ENCODE data around the gene WNT3A.

The WNT3A gene

GRCh38 chr1:228099331-228099732 lies 92.5 kb downstream of the WNT3A start:
- DNase-seq (ENCODE audit: low read depth in 2 of 3, low spot score in 1 of 3), result no peak

GRCh38 chr1:228100822-228101613 lies 94.2 kb downstream of the WNT3A start:
- no peak for DNase-seq (ENCODE audit: low read depth in 2 of 3, low spot score in 1 of 3)

DNA sequence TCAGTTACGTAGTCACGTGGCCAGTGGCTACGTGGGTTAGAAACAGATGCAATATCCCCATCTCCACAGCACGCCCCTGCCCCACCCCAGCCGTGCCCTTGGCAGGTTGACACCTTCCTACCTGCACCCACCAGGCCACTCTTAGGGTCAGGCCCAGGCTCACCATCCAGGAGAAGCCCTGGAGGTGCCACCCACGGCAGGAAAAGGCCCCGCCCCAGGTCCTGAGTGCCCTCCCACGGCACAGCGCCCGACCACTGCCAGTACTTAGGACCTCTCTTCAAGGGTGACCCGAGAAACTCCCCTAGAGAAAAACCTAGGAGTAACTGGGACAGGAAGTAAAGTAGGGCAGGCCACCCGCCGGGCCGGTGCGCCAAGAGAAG lies 94.8 kb downstream of the WNT3A start:
- DNase-seq (ENCODE audit: low read depth in 2 of 3, low spot score in 1 of 3), result no peak

DNA sequence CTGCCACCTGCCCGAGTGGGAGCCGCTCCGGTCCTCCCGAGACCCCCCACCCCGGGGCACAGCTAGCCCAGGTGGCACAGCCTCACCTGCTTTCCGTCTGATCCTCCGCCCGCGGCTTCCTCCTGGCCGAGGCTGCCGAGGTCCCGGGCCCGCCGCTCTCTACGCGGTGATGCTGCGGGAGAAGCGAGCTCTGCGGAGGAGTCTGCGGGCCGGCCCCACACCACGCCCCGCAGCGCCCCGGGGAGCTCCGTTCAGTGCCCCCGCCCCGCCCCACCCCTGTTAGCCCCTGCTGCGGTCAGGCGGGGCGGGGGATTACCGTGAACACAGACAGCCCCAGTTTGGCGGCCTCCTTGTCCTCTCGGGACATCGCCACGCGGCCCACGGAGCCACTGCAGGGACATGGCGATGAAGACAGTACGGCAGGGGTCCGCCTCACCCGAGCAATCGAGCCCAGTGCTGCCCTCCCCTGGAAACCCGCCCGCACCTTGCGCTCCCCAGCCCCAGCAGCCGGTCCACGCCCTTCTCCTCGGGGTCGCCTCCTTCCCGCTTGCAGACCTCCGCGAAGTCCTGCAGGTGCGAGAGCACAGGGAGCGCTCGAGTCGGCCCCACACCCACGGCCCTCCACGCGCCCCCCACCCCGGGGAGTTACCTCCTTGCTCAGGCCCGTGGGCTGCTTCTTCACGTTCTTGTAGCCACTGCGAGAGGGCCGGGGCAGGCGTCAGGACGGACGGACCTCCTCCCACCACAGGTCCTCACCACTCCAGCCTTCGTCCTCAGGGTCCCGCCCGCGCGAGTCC lies 95.4 kb downstream of the WNT3A start:
- DNase-seq (ENCODE audit: low read depth in 2 of 3, low spot score in 1 of 3), result no peak

GRCh38 chr1:228102791-228103620 lies 96.2 kb downstream of the WNT3A start, which contains the start of gene C1orf35:
Gene C1orf35 (minus strand): TSS chr1:228103325. CDS start chr1:228103227, 98 bp downstream.
- peak; percentile 85 to 94 (median 92) for DNase-seq (ENCODE audit: low read depth in 2 of 3, low spot score in 1 of 3)

- DNase-seq (ENCODE audit: low read depth in 2 of 3, low spot score in 1 of 3), result no peak
Measured at GRCh38 chr1:228104526-228105269, 97.9 kb downstream of the WNT3A start.

DNA sequence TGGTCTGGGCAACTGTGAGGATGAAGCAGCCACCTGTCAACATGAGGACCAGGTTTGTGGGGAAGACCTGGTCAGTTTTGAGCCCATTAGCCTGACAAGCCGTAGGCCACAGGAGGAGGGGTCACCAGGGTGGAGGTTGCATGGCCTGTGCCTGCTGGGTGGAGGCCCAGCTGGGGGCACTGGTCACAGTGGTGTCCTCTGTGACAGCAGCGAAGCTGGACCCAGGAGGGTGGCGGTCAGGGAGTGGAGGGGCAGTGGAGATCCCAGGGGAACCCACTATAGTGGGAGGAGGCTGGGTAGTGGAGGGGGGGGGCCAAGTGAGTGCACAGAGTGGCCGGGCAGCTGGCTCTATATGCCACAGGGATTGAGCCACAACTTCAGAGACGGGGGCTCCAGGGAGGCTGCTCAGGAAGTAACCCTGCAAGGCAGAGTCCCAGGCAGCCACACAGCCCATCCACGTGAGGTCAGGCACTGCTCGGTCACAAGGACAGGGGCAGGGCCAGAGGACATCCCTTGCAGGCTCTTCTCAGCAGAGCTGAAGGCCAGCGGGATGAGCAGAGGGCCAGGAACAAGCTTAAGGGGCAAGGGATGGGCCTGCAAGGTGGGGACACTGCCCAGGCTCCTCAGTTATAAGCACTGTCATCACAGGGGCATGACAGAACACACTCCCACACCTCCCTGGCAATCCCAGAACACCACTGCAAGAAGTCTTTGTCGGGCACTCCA lies 98.6 kb downstream of the WNT3A start:
- no peak for DNase-seq (ENCODE audit: low read depth in 2 of 3, low spot score in 1 of 3)

DNA sequence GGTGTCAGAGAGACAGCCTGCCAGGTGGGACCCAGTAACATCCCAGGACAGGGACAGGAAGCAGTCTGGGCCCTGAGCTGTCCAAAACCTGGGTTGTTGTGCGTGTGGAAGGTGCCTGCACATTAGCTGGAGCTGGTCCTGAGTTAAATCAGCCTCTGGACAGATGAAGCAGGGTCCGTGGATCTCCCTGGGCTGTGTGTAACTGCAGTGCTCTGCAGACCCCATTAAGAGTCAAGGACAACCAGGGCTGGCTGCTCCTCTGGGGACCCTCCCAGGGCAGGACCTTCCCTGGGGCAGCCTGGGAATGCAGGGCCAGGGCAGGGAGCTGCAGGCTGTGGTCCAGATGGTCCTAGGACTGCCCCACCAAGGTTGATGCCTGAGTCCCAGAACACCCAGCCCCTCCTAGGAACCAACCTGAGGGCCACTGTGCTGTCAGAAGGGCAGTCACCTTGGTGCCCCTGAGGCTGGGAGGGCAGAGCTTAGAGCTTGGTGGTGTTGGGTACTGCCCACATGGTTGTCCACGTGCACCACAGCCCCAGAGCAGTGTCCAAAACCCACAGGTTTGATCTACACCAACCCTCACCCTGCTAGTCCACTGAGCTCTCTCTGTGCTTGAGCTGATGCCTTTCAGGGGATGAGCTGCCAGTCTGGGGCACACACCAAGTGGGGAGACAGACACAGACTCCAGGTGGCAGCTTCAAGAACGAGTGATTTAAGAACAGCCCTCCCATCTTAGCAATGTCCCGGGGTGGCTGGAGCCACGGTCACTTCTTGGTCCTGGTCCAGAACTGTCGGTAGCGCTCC lies 99.4 kb downstream of the WNT3A start:
- DNase-seq (ENCODE audit: low read depth in 2 of 3, low spot score in 1 of 3), result no peak

DNA sequence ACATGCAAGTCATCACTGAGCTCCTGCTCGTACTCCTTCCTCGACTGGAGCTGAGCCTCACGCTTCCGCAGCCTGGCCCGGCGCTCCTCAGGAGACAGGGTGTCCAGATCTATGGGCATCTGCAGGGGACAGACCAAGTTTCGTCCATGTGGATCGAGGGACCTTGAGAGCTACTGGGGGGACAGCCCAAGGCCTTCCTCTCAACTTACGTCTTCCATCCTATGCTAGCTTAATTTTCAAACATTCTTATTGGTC lies 99.9 kb downstream of the WNT3A start:
- DNase-seq (ENCODE audit: low read depth in 2 of 3, low spot score in 1 of 3), result no peak

DNA sequence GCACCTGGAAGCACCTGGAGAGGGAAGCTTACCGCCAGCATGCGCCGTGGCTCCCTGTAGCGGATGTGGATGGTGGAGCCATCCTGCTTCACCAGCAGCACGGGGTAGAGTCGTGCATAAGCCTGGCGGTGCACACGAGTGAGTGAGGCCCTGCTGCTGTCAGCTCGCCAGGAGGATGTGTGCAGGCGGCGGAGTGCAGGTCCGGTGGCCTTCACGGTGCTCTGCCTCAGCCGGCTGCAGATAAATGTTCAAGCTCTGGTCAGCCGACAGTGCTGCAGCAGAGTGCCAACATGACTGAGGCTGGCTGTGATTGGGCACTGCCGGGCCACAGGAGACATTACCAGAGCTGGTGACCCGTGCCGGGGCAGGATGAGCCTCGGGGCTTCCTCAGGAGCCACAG lies 100.8 kb downstream of the WNT3A start:
- DNase-seq (ENCODE audit: low read depth in 2 of 3, low spot score in 1 of 3), result no peak

DNA sequence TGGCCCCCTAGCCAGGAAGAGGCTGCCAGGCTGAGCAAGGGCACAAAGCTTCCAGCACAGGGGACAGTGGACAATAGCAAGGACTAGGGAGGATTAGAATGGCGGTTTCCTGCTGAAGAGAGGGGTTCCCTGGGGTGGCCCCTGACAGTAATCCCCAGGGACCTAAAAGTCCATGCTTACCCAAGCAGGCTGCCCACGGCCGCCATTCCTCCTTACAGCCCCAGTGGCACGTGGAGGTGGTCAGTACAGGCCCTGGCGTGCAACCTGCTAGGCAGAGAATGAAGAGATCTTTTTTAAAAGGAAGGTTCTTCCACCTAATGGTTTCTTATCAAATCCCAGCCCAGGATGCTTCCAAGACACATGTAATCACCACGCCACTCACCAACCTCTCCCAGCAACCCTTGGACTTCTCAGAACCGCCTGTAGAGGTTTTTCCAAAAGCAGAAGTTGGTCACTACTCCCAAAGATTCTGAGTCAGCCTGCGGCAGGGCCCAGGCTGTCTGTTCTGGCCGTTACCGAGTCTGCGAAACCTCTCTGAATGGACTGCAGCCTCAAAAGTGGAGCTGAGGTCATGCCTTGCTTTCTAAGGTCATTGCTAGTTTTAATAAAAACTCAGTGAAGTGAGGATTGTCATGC lies 101.4 kb downstream of the WNT3A start:
- no peak for DNase-seq (ENCODE audit: low read depth in 2 of 3, low spot score in 1 of 3)

DNA sequence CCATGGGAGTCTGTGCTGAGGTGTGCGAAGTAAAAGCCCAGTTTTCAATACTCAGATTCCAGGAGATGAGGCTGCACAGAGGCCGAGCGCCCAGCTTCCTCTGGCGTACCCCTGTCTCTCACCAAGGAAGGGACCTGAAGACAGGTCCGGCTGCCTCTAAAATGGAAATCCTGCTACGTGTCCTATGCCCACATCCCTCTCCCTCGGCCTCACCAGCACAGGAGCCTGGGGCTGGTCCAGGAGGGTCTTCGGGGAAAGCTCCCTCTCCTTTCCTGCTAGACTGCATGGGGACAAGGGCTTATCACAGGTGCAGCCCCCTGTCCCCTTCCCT lies 101.9 kb downstream of the WNT3A start:
- DNase-seq (ENCODE audit: low read depth in 2 of 3, low spot score in 1 of 3), result no peak

DNA sequence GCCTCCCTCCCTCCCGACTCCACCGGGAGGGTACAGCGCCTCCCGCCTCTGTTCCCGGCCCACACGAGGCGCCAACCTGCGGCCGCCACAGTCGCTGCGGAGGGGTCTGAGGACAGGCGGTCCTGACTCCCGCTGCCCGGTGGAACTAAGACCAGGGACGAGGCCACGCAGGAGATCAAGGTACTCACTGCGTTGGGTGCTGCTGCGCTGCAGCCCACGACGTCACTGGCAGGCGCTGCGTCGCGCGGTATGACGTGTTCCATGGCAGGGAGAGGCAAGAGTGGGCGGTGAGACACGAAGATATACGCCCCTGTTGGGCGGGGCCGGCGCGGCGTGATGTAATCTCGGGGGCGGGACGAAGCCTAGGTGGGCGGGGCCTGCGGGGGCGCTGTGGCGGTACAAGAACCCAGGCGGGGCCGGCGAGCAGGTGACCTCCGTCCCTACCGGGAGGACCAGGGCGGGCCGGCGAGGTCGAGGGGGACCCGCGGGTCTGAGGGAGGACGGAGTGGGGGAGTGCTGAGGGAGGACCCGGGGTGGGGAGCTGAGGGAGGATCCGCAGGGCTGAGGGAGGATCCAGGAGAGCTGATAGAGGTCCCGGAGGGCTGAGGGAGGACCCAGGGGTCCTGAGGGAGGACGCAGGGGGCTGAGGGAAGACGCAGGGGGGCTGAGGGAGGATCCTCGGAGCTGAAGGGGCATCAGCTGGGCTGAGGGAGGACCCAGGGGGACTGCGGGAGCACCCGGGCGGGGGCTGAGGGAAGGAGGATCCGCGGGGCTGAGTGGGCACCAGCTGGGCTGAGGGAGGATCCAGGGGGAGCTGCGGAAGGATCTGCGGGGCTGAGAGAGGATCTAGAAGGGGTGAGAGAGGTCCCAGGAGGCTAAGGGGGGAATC lies 102.5 kb downstream of the WNT3A start, which contains the start of gene MRPL55:
Gene MRPL55 (minus strand): TSS at position 227 of the 889 bp plus-strand sequence. CDS start 1,039 bp downstream, outside the sequence.
- peak; percentile 94 to 100 (median 97) for DNase-seq (ENCODE audit: low read depth in 2 of 3, low spot score in 1 of 3)

- DNase-seq (ENCODE audit: low read depth in 2 of 3, low spot score in 1 of 3), result no peak
Measured at GRCh38 chr1:228109962-228110488, 103.2 kb downstream of the WNT3A start.

- no peak for DNase-seq (ENCODE audit: low read depth in 2 of 3, low spot score in 1 of 3)
Measured at GRCh38 chr1:228110556-228110955, 103.8 kb downstream of the WNT3A start.
